GM12891 (cell line): ENCODE data around the gene C10orf90.

ENCODE experiments used
- DNase-seq: peaks from one replicate; pipeline ENCODE4 v3.0.0; 2011; ENCODE audit warnings: low spot score; ENCODE audit not compliant: insufficient read length
- FAIRE-seq: peaks from 2 replicates; lab custom pipeline; 2011; peaks lifted over from hg19 to GRCh38; lab: Jason Lieb, UNC
- PAX5 ChIP-seq: IDR thresholded peaks from 2 replicates; pipeline ENCODE4 v1.6.1; 2011; ENCODE audit warnings: low read length, moderate library complexity, mild to moderate bottlenecking; ENCODE audit not compliant: insufficient read depth, severe bottlenecking
- POLR2A ChIP-seq: IDR thresholded peaks from 2 replicates; pipeline ENCODE4 v1.6.1; 2011; ENCODE audit warnings: low read depth, low read length, control low read depth
- POLR2AphosphoS5 ChIP-seq: IDR thresholded peaks from 2 replicates; pipeline ENCODE4 v1.6.1; 2011; ENCODE audit warnings: low read depth, low read length, control low read depth
- POU2F2 ChIP-seq: IDR thresholded peaks from 2 replicates; pipeline ENCODE4 v1.6.1; 2011; ENCODE audit warnings: low read depth, mild to moderate bottlenecking, control low read depth, low read length, moderate library complexity
- SPI1 ChIP-seq: IDR thresholded peaks from 2 replicates; pipeline ENCODE4 v1.6.1; 2011; ENCODE audit warnings: low read depth, low read length, control low read depth
- TAF1 ChIP-seq: IDR thresholded peaks from 2 replicates; pipeline ENCODE4 v1.6.1; 2011; ENCODE audit warnings: low read depth, low read length, control low read depth

The C10orf90 gene

GRCh38 chr10:126518218-126519080 is 152.0 kb downstream of the C10orf90 start:
- DNase-seq (no peak), FAIRE-seq (no peak)
- no peak for TF ChIP-seq POLR2AphosphoS5

GRCh38 chr10:126516515-126516914 is 154.0 kb downstream of the C10orf90 start:
- TF ChIP-seq POLR2AphosphoS5 (no peak), TAF1 (no peak), POU2F2 (no peak), SPI1 (no peak), POLR2A (no peak), PAX5 (no peak)
- FAIRE-seq: no peak

GRCh38 chr10:126511917-126512479 is 158.5 kb downstream of the C10orf90 start:
- no peak for DNase-seq
- no peak for FAIRE-seq
- TF ChIP-seq PAX5: no peak
- no peak for TF ChIP-seq TAF1
- TF ChIP-seq POLR2A: no peak
- no peak for TF ChIP-seq POLR2AphosphoS5
- no peak for TF ChIP-seq POU2F2
- no peak for TF ChIP-seq SPI1

More at GRCh38 chr10:126516515-126516914, 154.0 kb downstream of the C10orf90 start:
- DNase-seq: no peak

- no peak for DNase-seq
- no peak for FAIRE-seq
- TF ChIP-seq POU2F2 (no peak), POLR2AphosphoS5 (no peak), SPI1 (no peak)
These were observed 161.3 kb downstream of the C10orf90 start for GRCh38 chr10:126509182-126509581.

GRCh38 chr10:126508535-126509040 is 161.9 kb downstream of the C10orf90 start:
- FAIRE-seq (no peak), DNase-seq (no peak)
- TF ChIP-seq PAX5: no peak
- TF ChIP-seq POLR2AphosphoS5: no peak
- no peak for TF ChIP-seq POU2F2
- no peak for TF ChIP-seq POLR2A
- no peak for TF ChIP-seq TAF1
- no peak for TF ChIP-seq SPI1

GRCh38 chr10:126504761-126505112 is 165.8 kb downstream of the C10orf90 start:
- TF ChIP-seq POU2F2: no peak
- TF ChIP-seq SPI1: no peak
- TF ChIP-seq TAF1: no peak
- no peak for TF ChIP-seq POLR2A
- no peak for TF ChIP-seq POLR2AphosphoS5
- DNase-seq (no peak), FAIRE-seq (no peak)

- no peak for TF ChIP-seq POU2F2
- TF ChIP-seq SPI1: no peak
- TF ChIP-seq PAX5: no peak
- TF ChIP-seq POLR2AphosphoS5: no peak
- no peak for TF ChIP-seq POLR2A
- no peak for TF ChIP-seq TAF1
- FAIRE-seq (peak; percentile 72), DNase-seq (peak; percentile 44)
These were observed 166.3 kb downstream of the C10orf90 start for GRCh38 chr10:126504063-126504760.

GRCh38 chr10:126503392-126504062 is 167.0 kb downstream of the C10orf90 start:
- no peak for TF ChIP-seq PAX5
- no peak for TF ChIP-seq POLR2AphosphoS5
- no peak for TF ChIP-seq POLR2A
- no peak for TF ChIP-seq TAF1
- no peak for TF ChIP-seq SPI1
- TF ChIP-seq POU2F2: no peak
- FAIRE-seq: no peak
- DNase-seq: no peak

GRCh38 chr10:126502441-126502840 is 168.1 kb downstream of the C10orf90 start:
- TF ChIP-seq POU2F2 (no peak), SPI1 (no peak), PAX5 (no peak), TAF1 (no peak), POLR2A (no peak), POLR2AphosphoS5 (no peak)
- DNase-seq (no peak), FAIRE-seq (no peak)

GRCh38 chr10:126501828-126502227 is 168.7 kb downstream of the C10orf90 start:
- TF ChIP-seq POLR2A (no peak), PAX5 (no peak), TAF1 (no peak), POU2F2 (no peak), POLR2AphosphoS5 (no peak), SPI1 (no peak)
- peak; percentile 86 for FAIRE-seq
- no peak for DNase-seq
